ENCODE data around the gene NSMF. TPM values are rescaled to one million over a fixed set of nuclear protein-coding genes. Genes with fewer than 3 reads are reported as not detected.

NSMF gene
- total RNA-seq, 2 experiments from 2014 or later = 104 to 109 TPM

DNA sequence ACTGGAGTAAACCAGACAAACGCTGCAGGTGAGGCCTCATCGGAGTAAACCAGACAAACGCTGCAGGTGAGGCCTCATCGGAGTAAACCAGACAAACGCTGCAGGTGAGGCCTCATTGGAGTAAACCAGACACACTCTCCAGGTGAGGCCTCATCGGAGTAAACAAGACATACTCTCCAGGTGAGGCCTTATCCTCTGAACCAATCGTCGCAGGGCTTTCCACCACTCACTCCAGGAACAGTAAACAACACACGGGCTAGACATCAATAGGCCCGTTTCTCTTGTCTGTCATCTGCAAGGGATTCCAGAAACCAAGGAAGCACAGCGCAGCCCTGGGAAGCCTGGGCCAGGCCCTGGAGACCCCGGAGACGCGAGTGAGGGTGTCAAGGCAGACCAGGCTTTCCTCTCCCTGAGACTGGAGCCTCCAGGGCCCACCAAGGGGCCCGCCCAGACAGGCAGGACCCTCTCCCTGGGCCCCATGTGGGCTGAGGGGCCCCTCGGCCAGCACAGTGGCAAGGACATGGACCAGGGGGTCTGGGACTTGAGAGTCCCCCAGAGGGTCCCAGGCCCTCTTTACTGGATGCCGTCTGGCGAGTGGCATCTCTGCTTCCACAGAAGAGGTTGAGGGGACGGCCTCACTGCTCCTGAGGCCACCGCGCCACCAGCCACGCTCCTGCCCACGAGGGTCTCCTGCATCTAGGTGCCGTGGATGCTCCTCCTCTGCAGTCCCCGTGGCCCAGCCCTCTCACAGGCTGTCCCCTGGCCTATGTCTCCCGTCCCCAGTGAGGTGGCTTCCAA lies 26.4 kb upstream of the NSMF start:
- Histone ChIP-seq H3K4me1 (ENCODE audit: insufficient read depth, low read length) (no peaks in the 10 kb centered on the region), H3K27ac (ENCODE audit: low read depth in 1 of 2, low read length in 2 of 2) (no peak overlapping the region), H3K4me3 (ENCODE audit: low read length) (no peak overlapping the region), H3K36me3 (ENCODE audit: insufficient read depth, low read length) (no peaks in the 10 kb centered on the region), H3K27me3 (ENCODE audit: control insufficient read depth in 1 of 2, insufficient read depth in 2 of 2, low read length in 2 of 2) (no peaks in the 10 kb centered on the region), H3K9me3 (ENCODE audit: control insufficient read depth in 1 of 2, insufficient read depth in 1 of 2, low read length in 2 of 2) (no peaks in the 10 kb centered on the region)
- no peaks in the 10 kb centered on the region for H3K9me3 Mint-ChIP-seq
- H3K4me1 Mint-ChIP-seq (ENCODE audit: low read depth) = peaks cover 10% of the 10 kb centered on the region
- POLR2A ChIA-PET = no interaction called here
- intact Hi-C loops (cut with DNase I, micrococcal nuclease) = no loop called here
- no peak overlapping the region for H3K27ac Mint-ChIP-seq
- CTCF ChIA-PET = no interaction called here
- no peaks in the 10 kb centered on the region for H3K36me3 Mint-ChIP-seq (ENCODE audit: low read depth)
- H3K4me3 Mint-ChIP-seq = no peak overlapping the region
- no peak for TF ChIP-seq CTCF (IDR thresholded peaks at IDR 0.05)
- DNase-seq = no peak
- ATAC-seq (ENCODE audit: poor library complexity) = no peak
- no peaks in the 10 kb centered on the region for H3K27me3 Mint-ChIP-seq

DNA sequence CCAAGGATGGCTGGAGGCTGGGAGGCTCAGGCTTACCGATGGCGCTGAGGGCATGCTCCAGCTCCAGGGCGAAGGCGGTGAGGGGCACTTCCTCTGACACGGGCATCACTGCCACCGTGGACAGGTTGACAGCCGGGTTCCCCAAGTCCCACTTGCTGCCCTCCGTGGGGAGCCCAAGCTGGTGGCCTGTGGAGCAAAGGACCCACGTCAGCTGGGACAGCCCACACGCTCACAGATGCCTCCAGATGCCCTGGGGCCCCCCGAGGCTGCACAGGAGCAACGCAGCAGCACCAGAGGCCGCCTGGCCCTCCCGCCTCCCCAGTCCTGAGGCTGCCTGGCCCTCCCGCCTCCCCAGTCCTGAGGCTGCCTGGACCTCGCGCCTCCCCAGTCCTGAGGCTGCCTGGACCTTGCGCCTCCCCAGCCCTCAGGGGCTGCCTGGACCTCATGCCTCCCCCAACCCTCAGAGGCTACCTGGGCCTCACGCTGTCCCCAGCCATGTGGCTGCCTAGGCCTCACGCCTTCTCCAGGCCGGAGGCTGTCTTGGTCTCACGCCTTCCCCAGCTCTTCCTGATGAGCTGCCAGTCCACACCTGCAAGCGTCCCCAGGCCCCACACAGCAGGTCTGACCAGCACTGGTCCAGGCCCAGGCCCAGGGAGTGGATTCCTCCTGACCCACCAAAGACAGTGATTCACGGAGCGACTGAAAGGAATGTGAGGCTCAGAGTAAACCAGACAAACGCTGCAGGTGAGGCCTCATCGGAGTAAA lies 25.6 kb upstream of the NSMF start:
- ChIA-PET CTCF (no interaction called here), POLR2A (no interaction called here)
- no peaks in the 10 kb centered on the region for H3K4me1 ChIP-seq (ENCODE audit: insufficient read depth, low read length)
- Mint-ChIP-seq H3K36me3 (ENCODE audit: low read depth) (no peaks in the 10 kb centered on the region), H3K4me1 (ENCODE audit: low read depth) (peaks cover 6% of the 10 kb centered on the region), H3K27me3 (no peaks in the 10 kb centered on the region), H3K4me3 (no peak overlapping the region), H3K27ac (no peak overlapping the region), H3K9me3 (no peaks in the 10 kb centered on the region)
- no peak for TF ChIP-seq CTCF (IDR thresholded peaks at IDR 0.05)
- DNase-seq (no peak), ATAC-seq (ENCODE audit: poor library complexity) (no peak)
- H3K36me3 ChIP-seq (ENCODE audit: insufficient read depth, low read length) = no peaks in the 10 kb centered on the region
- no peak overlapping the region for H3K4me3 ChIP-seq (ENCODE audit: low read length)
- no peaks in the 10 kb centered on the region for H3K27me3 ChIP-seq (ENCODE audit: control insufficient read depth in 1 of 2, insufficient read depth in 2 of 2, low read length in 2 of 2)
- no peak overlapping the region for H3K27ac ChIP-seq (ENCODE audit: low read depth in 1 of 2, low read length in 2 of 2)
- intact Hi-C loops (cut with DNase I, micrococcal nuclease) = no loop called here
- H3K9me3 ChIP-seq (ENCODE audit: control insufficient read depth in 1 of 2, insufficient read depth in 1 of 2, low read length in 2 of 2) = no peaks in the 10 kb centered on the region

- peak in 2 of 14 experiments; percentile 42 to 43 for DNase-seq
- POLR2A ChIA-PET = interaction anchor here (0.6 to 1.2 kb wide), 3 partner anchors 11 to 23 kb away, joined by 3 to 4 read pairs (median 3); partner anchors contain the start of gene NSMF
These were observed 23.1 kb upstream of the NSMF start for GRCh38 chr9:137482094-137482781.

More at GRCh38 chr9:137482094-137482781, 23.1 kb upstream of the NSMF start:
- Mint-ChIP-seq H3K9me3 (no peaks in the 10 kb centered on the region), H3K27me3 (no peaks in the 10 kb centered on the region), H3K4me3 (no peak overlapping the region), H3K27ac (no peak overlapping the region), H3K4me1 (ENCODE audit: low read depth) (peaks cover 6% of the 10 kb centered on the region), H3K36me3 (ENCODE audit: low read depth) (no peaks in the 10 kb centered on the region)
- Histone ChIP-seq H3K27ac (ENCODE audit: low read depth in 1 of 2, low read length in 2 of 2) (no peak overlapping the region), H3K4me3 (ENCODE audit: low read length) (no peak overlapping the region), H3K4me1 (ENCODE audit: insufficient read depth, low read length) (no peaks in the 10 kb centered on the region), H3K27me3 (ENCODE audit: control insufficient read depth in 1 of 2, insufficient read depth in 2 of 2, low read length in 2 of 2) (no peaks in the 10 kb centered on the region), H3K9me3 (ENCODE audit: control insufficient read depth in 1 of 2, insufficient read depth in 1 of 2, low read length in 2 of 2) (no peaks in the 10 kb centered on the region), H3K36me3 (ENCODE audit: insufficient read depth, low read length) (no peaks in the 10 kb centered on the region)
- CTCF ChIA-PET = no interaction called here
- ATAC-seq (ENCODE audit: poor library complexity) = peak; percentile 29
- no peak for TF ChIP-seq CTCF (IDR thresholded peaks at IDR 0.05)
- intact Hi-C loops (cut with DNase I, micrococcal nuclease) = no loop called here
